GM13977 (cell line): Measurements from ENCODE around the gene ALDH1L2.
"Not testable (repeated sequence)": the region's sequence is repeated elsewhere in the genome, so short reads cannot be mapped to it uniquely, and the experiment has no call there.

Source experiments
- DNase-seq: peaks from one replicate; pipeline ENCODE4 v3.0.0; 2012; ENCODE audit warnings: low spot score
- in situ Hi-C: fragments of 300-500 bp; cut with MboI; formaldehyde crosslinking; loops from one replicate; pipeline ENCODE4 v1.12.0; 2022; ENCODE audit warnings: low sequenced_read_pairs, low pct_unique_long_range_greater_than_20kb, mixed read lengths, inconsistent platforms; ENCODE audit not compliant: unreplicated experiment
- TF ChIP-seq, protein P1 (sequence below): IDR thresholded peaks from 2 replicates; pipeline ENCODE4 v1.5.1; 2012; ENCODE audit warnings: mild to moderate bottlenecking, control low read depth; ENCODE audit not compliant: insufficient read depth; ENCODE audit errors: extremely low read depth, missing control alignments

ALDH1L2 gene

GRCh38 chr12:105100207-105100985, 16.1 kb upstream of the ALDH1L2 start:
- TF ChIP-seq, protein P1, sequence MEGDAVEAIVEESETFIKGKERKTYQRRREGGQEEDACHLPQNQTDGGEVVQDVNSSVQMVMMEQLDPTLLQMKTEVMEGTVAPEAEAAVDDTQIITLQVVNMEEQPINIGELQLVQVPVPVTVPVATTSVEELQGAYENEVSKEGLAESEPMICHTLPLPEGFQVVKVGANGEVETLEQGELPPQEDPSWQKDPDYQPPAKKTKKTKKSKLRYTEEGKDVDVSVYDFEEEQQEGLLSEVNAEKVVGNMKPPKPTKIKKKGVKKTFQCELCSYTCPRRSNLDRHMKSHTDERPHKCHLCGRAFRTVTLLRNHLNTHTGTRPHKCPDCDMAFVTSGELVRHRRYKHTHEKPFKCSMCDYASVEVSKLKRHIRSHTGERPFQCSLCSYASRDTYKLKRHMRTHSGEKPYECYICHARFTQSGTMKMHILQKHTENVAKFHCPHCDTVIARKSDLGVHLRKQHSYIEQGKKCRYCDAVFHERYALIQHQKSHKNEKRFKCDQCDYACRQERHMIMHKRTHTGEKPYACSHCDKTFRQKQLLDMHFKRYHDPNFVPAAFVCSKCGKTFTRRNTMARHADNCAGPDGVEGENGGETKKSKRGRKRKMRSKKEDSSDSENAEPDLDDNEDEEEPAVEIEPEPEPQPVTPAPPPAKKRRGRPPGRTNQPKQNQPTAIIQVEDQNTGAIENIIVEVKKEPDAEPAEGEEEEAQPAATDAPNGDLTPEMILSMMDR, result no peak
- no peak for DNase-seq
- in situ Hi-C loops, result no loop called here

DNA sequence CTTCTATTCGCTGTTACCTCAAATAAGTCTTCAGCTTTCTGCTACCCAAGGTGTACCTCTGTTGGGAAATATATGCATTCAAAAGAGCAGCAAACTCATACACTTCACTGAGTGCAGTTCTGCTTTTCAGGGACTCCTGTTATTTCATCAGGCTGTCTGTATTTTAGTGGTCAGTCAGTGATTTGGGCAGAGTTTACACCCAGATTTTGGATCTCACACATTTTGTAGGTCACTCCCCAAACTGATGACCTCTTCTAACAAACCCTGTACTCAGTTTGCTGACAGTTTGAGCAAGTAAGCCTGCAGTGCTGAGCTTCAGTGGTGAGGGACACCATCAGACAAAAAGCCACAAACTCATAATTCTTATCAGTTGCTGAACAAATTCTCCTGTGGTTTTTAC, 15.1 kb upstream of the ALDH1L2 start:
- in situ Hi-C loops, result no loop called here
- no peak for DNase-seq
- TF ChIP-seq, protein P1, result no peak

DNA sequence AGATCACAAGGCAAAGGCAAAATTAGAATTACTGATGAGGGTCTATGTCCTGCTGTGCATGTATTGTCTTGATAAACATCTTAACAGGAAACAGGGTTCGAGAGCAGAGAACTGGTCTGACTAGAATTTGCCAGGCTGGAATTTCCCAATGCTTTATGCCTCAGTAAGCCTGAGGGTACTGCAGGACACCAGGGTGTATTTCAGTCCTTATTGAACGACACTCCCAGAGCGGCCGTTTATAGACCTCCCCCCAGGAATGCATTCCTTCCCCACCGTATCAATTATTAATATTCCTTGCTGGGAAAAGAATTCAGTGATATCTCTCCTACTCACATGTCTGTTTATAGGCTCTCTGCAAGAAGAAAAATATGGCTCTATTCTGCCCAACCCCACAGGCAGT, 11.1 kb upstream of the ALDH1L2 start:
- DNase-seq, in situ Hi-C loops: not testable (repeated sequence)

DNA sequence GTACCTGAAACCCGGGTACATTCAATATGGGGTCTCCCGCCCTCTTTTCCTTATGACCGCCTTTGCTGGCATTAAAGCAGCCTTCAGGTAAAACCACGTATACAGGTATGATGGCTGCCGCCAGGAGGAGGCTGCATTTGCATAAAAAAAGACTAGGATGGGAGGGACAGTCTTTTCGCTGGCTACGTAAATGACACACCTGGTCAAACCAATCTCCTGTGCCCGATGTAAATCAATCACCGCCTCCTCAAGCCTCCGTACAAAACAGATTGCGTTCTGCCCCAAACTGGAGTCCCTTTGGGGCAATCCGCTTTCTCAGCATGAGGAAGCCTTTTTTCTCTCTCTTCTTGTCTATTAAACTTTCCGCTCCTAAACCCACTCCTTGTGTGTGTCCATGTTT, 8.1 kb upstream of the ALDH1L2 start:
- TF ChIP-seq, protein P1, result no peak
- in situ Hi-C loops, result no loop called here
- no peak for DNase-seq

DNA sequence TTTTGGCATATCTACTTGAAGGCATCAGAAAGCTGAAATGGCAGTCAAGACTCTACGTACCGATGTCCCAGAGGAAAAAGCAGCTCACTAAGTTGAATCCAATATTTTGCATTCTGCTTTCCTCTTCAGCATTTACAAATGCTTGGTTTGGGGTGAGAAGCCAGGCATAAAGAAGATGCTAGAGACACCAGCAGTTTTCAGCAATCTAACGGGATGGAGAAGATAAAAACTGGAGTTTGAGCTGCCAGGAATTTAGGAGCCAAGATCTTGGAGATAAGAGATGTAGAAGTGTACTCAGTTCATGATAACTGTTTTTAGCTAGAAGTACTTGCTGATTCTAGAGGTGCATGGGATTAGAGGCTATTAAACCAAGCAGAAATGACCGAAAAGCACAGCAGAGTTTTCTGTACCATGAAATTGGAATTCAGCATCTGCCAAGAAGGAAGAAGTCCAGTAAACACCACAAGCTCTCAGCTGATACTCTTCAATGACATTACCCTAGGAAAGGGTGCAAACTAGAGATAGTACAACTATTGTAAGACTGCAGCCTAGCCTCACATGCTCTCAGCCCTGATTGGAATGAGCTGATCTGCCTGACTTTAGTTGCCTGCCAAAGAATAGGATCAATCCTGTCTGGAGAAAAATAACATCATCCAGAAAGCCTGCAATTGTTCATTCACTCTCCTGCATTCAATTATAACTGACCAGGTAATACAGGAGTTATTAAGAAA, 7.4 kb upstream of the ALDH1L2 start:
- TF ChIP-seq, protein P1, result no peak
- in situ Hi-C loops, result no loop called here
- no peak for DNase-seq

- in situ Hi-C loops, result no loop called here
- DNase-seq, result no peak
- TF ChIP-seq, protein P1, result no peak
Measured at GRCh38 chr12:105090361-105090760, 6.1 kb upstream of the ALDH1L2 start.

- TF ChIP-seq, protein P1, result no peak
- DNase-seq, result no peak
- in situ Hi-C loops, result no loop called here
Measured at GRCh38 chr12:105089817-105090216, 5.6 kb upstream of the ALDH1L2 start.
